Sigmoid colon (tissue), 7 donors: ENCODE data around the gene PKHD1. TPM values are rescaled to one million over a fixed set of nuclear protein-coding genes. Genes with fewer than 3 reads are reported as not detected.

Source experiments
- DNase-seq: peaks from one replicate; pipeline ENCODE4 v3.0.0-alpha.2; 2019
- H3K27ac ChIP-seq, 4 donors: fragments of 200-600 bp; sonication (generic); one replicate each; pipeline ENCODE4 v1.5.1; 2016 to 2019; ENCODE audit warnings: mild to moderate bottlenecking in 1 of 4
- H3K27me3 ChIP-seq, 3 donors: fragments of 200-600 bp; sonication (generic); one replicate each; pipeline ENCODE4 v1.5.1; 2019; ENCODE audit warnings: mild to moderate bottlenecking in 1 of 3
- H3K36me3 ChIP-seq, 4 donors: fragments of 200-600 bp; sonication (generic); one replicate each; pipeline ENCODE4 v1.5.1; 2016 to 2019
- H3K4me1 ChIP-seq, 4 donors: fragments of 200-600 bp; sonication (generic); one replicate each; pipeline ENCODE4 v1.5.1; 2017 to 2019
- H3K4me3 ChIP-seq, 4 donors: fragments of 200-600 bp; sonication (generic); one replicate each; pipeline ENCODE4 v1.5.1; 2017 to 2019; ENCODE audit warnings: mild to moderate bottlenecking in 2 of 4, moderate library complexity in 1 of 4
- H3K9me3 ChIP-seq, 4 donors: fragments of 200-600 bp in 3 of 4; sonication (generic) in 3 of 4; one replicate each; pipeline versions ENCODE4 v1.5.1 to v1.6.1; 2013 to 2019
- EP300 ChIP-seq, 4 donors: sonication (generic); formaldehyde crosslinking; IDR thresholded peaks; one replicate each; pipeline ENCODE4 v1.6.1; 2017; ENCODE audit warnings: antibody characterized with exemption in 4 of 4
- POLR2A ChIP-seq, 2 donors: fragments of 450-650 bp; IDR thresholded peaks; one replicate each; pipeline ENCODE4 v1.6.1; 2016; ENCODE audit warnings: antibody characterized with exemption in 2 of 2, mild to moderate bottlenecking in 2 of 2, moderate library complexity in 2 of 2
- POLR2AphosphoS5 ChIP-seq, 4 donors: sonication (generic); formaldehyde crosslinking; IDR thresholded peaks; one replicate each; pipeline ENCODE4 v1.6.1; 2017; ENCODE audit warnings: antibody characterized with exemption in 4 of 4
- WGBS, 2 donors: extraction: QIAGEN DNeasy Blood & Tissue Kit; methylation state at CpG; one replicate each; pipeline ENCODE4 v1.1.7; 2013; 5-methylcytosine and 5-hydroxymethylcytosine counted together
- intact Hi-C: fragments of 100-400 bp; cut with DNase I; formaldehyde crosslinking; loops from one replicate; pipeline ENCODE4 v1.15.1; 2023
- polyA plus RNA-seq, 3 donors: library from polyadenylated mRNA; stranded (reverse); fragments of 200-250 nt; gene quantifications; one replicate each; pipeline ENCODE4 v1.2.3, GENCODE V29; 2013
- total RNA-seq, 4 donors: library from RNA; depleted of rRNA; stranded (reverse); fragments of >200 nt; gene quantifications; one replicate each; pipeline ENCODE4 v1.1.0, GENCODE V29; 2016
- TF ChIP-seq, protein P1 (sequence below), 4 experiments: fragments of 450-650 bp in 3 of 4; fragments of 200-600 bp in 1 of 4; IDR thresholded peaks; one replicate each; pipeline ENCODE4 v1.5.1; 2016 to 2019; ENCODE audit warnings: antibody characterized with exemption in 4 of 4, mild to moderate bottlenecking in 3 of 4, moderate library complexity in 2 of 4
- donor health status: healthy with polysubstance abuse.
- donor health status: Bipolar disorder and iron deficiency.
- donor health status: healthy.

Gene PKHD1
- total and polyA plus RNA-seq, 7 donors, result under 0.01 to 0.66 (median under 0.01) TPM; not detected in 2

DNA sequence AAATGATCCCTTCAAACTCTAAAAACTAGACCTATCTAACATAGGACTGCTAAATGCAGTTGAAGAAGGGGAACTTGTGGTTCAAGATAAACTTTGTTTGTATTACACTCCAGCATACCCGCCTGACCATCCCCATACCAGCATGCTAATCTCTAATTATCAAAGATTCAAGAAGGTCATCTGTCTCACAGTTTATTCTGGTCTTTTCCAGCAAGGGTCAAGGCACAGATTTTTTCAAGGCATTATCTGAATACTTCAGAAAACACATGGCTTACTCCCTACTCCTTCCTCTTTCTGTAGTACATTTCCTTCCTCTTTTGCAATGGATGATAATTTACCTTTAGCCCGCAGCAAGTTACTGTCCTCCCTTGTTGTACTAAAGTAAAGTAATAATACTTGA is 174.1 kb downstream of the PKHD1 start:
- TF ChIP-seq EP300 (IDR thresholded peaks at IDR 0.05) (no peak), POLR2A (IDR thresholded peaks at IDR 0.05) (no peak), POLR2AphosphoS5 (IDR thresholded peaks at IDR 0.05) (no peak)
- TF ChIP-seq, protein P1, sequence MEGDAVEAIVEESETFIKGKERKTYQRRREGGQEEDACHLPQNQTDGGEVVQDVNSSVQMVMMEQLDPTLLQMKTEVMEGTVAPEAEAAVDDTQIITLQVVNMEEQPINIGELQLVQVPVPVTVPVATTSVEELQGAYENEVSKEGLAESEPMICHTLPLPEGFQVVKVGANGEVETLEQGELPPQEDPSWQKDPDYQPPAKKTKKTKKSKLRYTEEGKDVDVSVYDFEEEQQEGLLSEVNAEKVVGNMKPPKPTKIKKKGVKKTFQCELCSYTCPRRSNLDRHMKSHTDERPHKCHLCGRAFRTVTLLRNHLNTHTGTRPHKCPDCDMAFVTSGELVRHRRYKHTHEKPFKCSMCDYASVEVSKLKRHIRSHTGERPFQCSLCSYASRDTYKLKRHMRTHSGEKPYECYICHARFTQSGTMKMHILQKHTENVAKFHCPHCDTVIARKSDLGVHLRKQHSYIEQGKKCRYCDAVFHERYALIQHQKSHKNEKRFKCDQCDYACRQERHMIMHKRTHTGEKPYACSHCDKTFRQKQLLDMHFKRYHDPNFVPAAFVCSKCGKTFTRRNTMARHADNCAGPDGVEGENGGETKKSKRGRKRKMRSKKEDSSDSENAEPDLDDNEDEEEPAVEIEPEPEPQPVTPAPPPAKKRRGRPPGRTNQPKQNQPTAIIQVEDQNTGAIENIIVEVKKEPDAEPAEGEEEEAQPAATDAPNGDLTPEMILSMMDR (IDR thresholded peaks at IDR 0.05), result no peak
- intact Hi-C loops, result no loop called here
- Histone ChIP-seq H3K36me3 (no peaks in the 10 kb centered on the region), H3K4me1 (no peaks in the 10 kb centered on the region), H3K9me3 (no peaks in the 10 kb centered on the region), H3K4me3 (no peak overlapping the region), H3K27ac (no peak overlapping the region), H3K27me3 (no peaks in the 10 kb centered on the region)
- no peak for DNase-seq
- WGBS, 2 donors, result 37 to 55% methylated on average over 2 of the region's 2 CpGs

DNA sequence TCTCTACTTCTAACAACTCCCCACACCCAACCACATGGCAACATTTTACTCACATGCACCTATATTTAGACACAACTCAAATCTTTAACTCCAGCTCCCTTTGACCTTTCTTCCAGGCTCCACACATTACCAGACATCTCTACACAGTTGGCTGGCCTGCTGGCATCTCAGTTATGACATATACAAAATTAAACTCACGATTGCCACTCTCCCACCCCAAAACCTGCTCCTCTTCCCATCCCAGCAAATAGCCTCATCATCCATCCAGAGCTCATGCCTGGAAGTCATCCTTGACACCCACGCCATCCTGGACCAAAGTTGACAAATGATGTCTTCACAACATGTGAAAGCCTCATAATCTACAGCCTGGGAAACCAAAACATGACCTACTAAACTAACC is 176.6 kb downstream of the PKHD1 start:
- H3K4me3 ChIP-seq, result no peak overlapping the region
- no peaks in the 10 kb centered on the region for H3K9me3 ChIP-seq
- H3K27me3 ChIP-seq, result no peaks in the 10 kb centered on the region
- no peak for DNase-seq
- H3K27ac ChIP-seq, result no peak overlapping the region
- TF ChIP-seq, protein P1 (IDR thresholded peaks at IDR 0.05), result no peak
- TF ChIP-seq EP300 (IDR thresholded peaks at IDR 0.05) (no peak), POLR2A (IDR thresholded peaks at IDR 0.05) (no peak), POLR2AphosphoS5 (IDR thresholded peaks at IDR 0.05) (no peak)
- 62 to 70% methylated on average over 2 of the region's 2 CpGs for WGBS, 2 donors
- intact Hi-C loops, result no loop called here
- H3K4me1 ChIP-seq, result no peaks in the 10 kb centered on the region
- H3K36me3 ChIP-seq, result no peaks in the 10 kb centered on the region

DNA sequence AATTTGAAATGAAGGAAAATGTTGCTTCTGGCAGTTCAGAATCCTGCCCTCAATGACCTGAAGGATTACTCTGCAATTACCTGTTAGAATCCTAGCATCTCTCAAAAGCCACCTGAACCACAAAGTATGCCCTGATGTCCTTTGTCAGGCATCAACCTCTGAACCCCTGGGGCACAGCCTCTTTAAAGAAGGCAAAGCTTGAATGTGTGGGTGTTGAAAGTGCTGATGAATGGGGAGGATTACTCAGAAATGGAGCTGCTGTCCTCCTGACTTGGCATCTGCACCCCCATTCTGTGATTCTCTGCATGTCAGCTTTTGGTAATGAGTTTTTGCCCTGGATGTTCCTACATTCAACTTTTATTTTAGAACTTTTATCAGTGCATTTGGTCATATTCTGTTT is 179.2 kb downstream of the PKHD1 start:
- intact Hi-C loops, result no loop called here

DNA sequence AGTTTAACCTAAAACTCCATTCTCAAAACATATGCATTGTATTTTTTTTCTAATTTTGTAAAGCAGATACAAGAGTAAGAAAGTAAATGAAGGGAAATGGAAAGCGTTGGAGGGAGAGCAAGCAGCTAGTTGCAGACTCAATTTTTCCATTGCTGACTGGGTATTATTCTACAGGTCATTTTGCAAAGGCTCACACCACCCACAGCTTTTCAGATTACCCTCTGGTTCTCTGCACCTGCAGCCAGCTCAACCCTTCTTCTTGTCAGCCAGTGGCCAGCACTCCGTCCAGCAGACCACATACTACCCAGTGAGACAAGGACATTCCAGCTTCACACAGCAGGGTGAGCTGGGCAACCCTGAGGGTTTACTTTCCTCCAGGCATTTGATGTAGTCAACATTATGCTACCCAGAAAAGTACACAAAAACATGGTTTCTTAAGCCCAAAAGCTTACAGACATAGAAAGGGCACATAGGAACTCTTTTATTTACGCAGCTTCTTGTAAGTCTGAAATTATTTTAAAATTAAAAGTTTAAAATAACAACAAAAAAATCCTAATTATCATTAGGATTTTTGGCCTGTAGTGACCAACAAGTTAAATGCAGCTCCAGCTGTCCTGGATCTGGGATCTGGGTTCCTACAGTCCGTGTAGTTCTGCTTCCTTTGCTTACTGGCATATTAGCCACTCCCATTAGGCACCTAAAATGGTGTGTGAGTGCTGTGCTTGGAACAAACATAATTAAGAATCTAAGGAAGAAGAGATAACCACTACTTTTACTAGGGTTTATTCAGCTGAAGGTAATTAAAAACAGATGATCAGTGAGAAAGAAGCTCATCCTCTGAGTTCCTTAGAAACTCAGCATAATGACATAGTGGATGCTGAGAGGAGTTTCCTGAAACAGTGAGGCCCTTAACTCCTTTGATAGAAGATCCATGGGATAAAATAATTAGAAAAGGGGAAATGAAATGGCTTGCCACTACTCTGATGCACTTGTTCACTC is 185.3 kb downstream of the PKHD1 start:
- 82 to 84% methylated on average over 4 of the region's 4 CpGs for WGBS, 2 donors
- H3K4me1 ChIP-seq, result no peaks in the 10 kb centered on the region
- no peak overlapping the region for H3K27ac ChIP-seq
- H3K27me3 ChIP-seq, result no peaks in the 10 kb centered on the region
- intact Hi-C loops, result no loop called here
- no peak for DNase-seq
- H3K9me3 ChIP-seq, result no peaks in the 10 kb centered on the region
- TF ChIP-seq EP300 (IDR thresholded peaks at IDR 0.05) (no peak), POLR2AphosphoS5 (IDR thresholded peaks at IDR 0.05) (no peak), POLR2A (IDR thresholded peaks at IDR 0.05) (no peak)
- TF ChIP-seq, protein P1 (IDR thresholded peaks at IDR 0.05), result no peak
- no peak overlapping the region for H3K4me3 ChIP-seq
- H3K36me3 ChIP-seq, result no peaks in the 10 kb centered on the region

More for the DNA sequence above, 179.2 kb downstream of the PKHD1 start:
- Histone ChIP-seq H3K27ac (no peak overlapping the region), H3K9me3 (no peaks in the 10 kb centered on the region), H3K4me1 (no peaks in the 10 kb centered on the region), H3K27me3 (no peaks in the 10 kb centered on the region), H3K4me3 (no peak overlapping the region), H3K36me3 (no peaks in the 10 kb centered on the region)
- TF ChIP-seq POLR2AphosphoS5 (IDR thresholded peaks at IDR 0.05) (no peak), POLR2A (IDR thresholded peaks at IDR 0.05) (no peak), EP300 (IDR thresholded peaks at IDR 0.05) (no peak)
- TF ChIP-seq, protein P1 (IDR thresholded peaks at IDR 0.05), result no peak
- DNase-seq, result no peak
